ENCODE measurements around the gene EMC1. TPM values are rescaled to one million over a fixed set of nuclear protein-coding genes. Genes with fewer than 3 reads are reported as not detected.
"Not testable (repeated sequence)": the region's sequence is repeated elsewhere in the genome, so short reads cannot be mapped to it uniquely, and the experiment has no call there.

Gene EMC1
- total RNA-seq = 10 to 100 TPM; 46.6 to 49.3 TPM

DNA sequence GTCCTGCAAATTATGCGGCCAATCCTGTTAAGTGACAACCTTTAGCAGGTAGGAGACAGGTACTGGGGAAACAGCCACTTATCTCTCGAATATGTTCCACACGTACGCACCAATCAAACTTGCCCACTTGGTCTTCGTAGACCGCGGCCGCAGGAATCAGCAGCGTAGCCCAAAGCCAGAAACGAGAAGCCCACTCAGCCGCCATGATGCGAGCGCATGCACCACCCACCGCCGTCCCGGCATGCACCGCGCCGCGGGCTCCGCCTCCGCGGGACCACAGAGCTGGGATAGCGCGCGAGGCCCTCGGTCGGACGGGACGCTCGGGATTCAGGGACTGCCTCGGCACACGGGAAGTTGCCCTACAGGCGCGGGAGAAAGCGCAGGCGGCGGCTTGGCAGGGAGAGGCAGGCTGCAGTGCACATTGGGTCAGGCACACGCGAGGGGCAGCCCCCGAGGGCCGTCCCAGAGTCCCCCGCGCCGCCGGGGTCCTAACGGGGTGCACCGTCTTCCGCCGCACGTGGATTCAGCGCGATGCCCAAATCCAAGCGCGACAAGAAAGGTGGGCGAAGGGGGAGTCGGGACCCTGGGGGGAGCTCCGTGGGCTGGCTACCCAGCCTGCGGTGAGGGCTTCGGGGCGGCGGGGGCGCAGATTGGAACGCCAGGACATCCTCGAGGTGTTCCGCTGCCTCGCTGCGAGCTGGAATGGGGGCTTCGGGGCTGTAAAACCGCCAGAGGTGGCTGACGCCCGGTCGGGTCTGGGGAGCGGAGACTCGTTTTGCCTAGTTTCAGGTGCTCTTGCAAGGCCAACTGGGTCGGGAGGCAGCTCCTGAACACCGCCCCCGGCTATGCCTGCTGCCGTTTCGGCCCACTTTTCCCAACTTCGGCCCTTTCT, at the start of gene EMC1, which contains the start of gene MRTO4:
Gene EMC1, minus strand, starts transcription at position 220 of the 892 bp plus-strand sequence. Its CDS starts 15 bp downstream, at position 205.
Gene MRTO4, plus strand, starts transcription at position 501 of the 892 bp plus-strand sequence. Its CDS starts 31 bp downstream, at position 532.
- Mint-ChIP-seq H3K27ac (peak within 1 kb of the TSS; percentile 95), H3K36me3 (peaks cover 12% of the 10 kb centered on the region)
- POLR2A ChIA-PET = interaction anchor here (0.8 to 2.3 kb wide), 6 partner anchors 11 to 349 kb away, joined by 3 to 19 read pairs (median 3); partner anchors contain the start of gene UBR4

DNA sequence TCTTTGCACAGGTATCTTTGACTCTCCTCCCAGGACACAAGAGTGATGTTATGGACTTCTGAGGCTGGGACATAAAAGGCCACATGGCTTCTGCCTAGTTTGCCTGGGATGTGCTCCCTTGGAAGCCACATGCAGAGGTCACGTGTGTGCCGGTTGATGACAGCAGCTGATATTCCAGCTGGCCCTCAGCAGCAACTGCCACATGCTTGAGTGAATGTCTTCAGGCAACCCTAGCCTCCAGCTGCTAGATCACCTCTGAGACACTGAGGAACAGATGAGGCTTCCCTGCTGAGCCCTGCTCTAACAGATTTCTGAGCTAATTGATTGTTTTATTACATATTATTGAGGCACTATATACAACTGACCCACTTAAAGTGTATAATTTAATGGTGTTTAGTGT, 48.9 kb upstream of the EMC1 start:
- H3K4me3 Mint-ChIP-seq = no peak overlapping the region
- H3K36me3 Mint-ChIP-seq = peaks cover 25% of the 10 kb centered on the region
- no peak for DNase-seq
- POLR2A ChIA-PET = no interaction called here
- H3K27ac Mint-ChIP-seq = no peak overlapping the region
- CTCF ChIA-PET = no interaction called here
- H3K9me3 Mint-ChIP-seq = peaks cover 10% of the 10 kb centered on the region
- no peaks in the 10 kb centered on the region for H3K27me3 Mint-ChIP-seq
- no peaks in the 10 kb centered on the region for H3K4me1 Mint-ChIP-seq (ENCODE audit: low read depth)
- intact Hi-C loops (cut with micrococcal nuclease) = no loop called here

More for the DNA sequence above, at the start of gene EMC1, which contains the start of gene MRTO4:
- Mint-ChIP-seq H3K4me3 (peak within 1 kb of the TSS; percentile 98), H3K27me3 (no peaks in the 10 kb centered on the region), H3K9me3 (no peaks in the 10 kb centered on the region), H3K4me1 (ENCODE audit: low read depth) (peaks cover 43% of the 10 kb centered on the region)
- CTCF ChIA-PET = interaction anchor here (0.9 to 1.7 kb wide), 5 partner anchors 11 to 410 kb away, joined by 3 to 5 read pairs (median 4); no protein-coding TSS in a partner anchor
- DNase-seq = peak; percentile 92
- intact Hi-C loops (cut with micrococcal nuclease) = loop anchor here (1.0 to 10.0 kb wide), 4 partner anchors 41 to 327 kb away; partner anchors contain the start of gene UBR4

DNA sequence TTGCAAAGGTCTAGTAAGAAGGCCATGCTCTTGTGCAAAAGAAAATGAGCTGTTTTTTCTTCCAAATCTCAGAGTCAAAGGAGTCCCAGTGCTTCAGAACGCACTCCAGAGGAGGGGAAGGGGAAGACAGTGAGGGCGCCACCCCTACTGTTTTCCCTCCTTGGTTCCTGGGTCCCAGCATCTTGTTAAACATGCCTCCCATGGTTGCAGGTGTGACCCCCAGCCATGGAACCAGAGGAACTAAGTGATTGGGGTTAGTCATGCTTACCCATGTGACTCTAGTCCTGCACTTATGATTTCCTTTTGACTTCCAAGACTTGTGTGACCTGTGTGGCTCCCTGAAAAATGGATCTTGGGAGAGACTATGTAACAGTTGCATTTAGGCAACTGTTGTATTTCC, 43.3 kb upstream of the EMC1 start:
- peaks cover 22% of the 10 kb centered on the region for H3K36me3 Mint-ChIP-seq
- peaks cover 26% of the 10 kb centered on the region for H3K9me3 Mint-ChIP-seq
- no peaks in the 10 kb centered on the region for H3K27me3 Mint-ChIP-seq
- CTCF ChIA-PET = no interaction called here
- no peak overlapping the region for H3K27ac Mint-ChIP-seq
- intact Hi-C loops (cut with micrococcal nuclease) = no loop called here
- POLR2A ChIA-PET = no interaction called here
- H3K4me3 Mint-ChIP-seq = no peak overlapping the region
- no peak for DNase-seq
- no peaks in the 10 kb centered on the region for H3K4me1 Mint-ChIP-seq (ENCODE audit: low read depth)

DNA sequence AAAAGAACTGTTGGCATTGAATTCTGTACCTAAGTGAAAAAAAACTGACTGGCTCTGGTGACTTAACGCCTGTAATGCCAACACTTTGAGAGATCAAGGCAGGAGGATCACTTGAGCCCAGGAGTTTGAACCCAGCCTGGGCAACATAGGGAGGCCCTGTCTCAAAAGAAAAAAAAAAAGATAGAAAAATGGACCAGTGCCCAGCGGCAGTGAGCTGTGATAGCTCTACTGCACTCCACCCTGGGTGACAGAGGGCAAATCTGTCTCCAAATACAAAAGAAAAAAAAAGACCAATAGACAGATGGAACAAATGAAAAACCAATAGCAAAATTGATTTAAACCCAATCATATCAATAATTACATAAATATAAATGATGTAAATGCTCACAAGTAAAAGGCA, 37.9 kb upstream of the EMC1 start:
- Mint-ChIP-seq H3K9me3 (peaks cover 6% of the 10 kb centered on the region), H3K27me3 (no peaks in the 10 kb centered on the region), H3K36me3 (peaks cover 3% of the 10 kb centered on the region), H3K4me1 (ENCODE audit: low read depth) (peaks cover 5% of the 10 kb centered on the region), H3K27ac (no peak overlapping the region), H3K4me3 (peak overlapping the region; percentile 39)
- intact Hi-C loops (cut with micrococcal nuclease) = no loop called here
- ChIA-PET POLR2A (interaction anchor here (1.0 to 1.3 kb wide), 2 partner anchors 32 to 69 kb away, joined by 3 to 4 read pairs; no protein-coding TSS in a partner anchor), CTCF (interaction anchor here (1.1 kb wide), 1 partner anchor 22 kb away, joined by 3 read pairs; no protein-coding TSS in a partner anchor)
- DNase-seq = no peak

- H3K27me3 Mint-ChIP-seq; H3K27ac Mint-ChIP-seq; H3K9me3 Mint-ChIP-seq; intact Hi-C loops (cut with micrococcal nuclease); H3K36me3 Mint-ChIP-seq; H3K4me1 Mint-ChIP-seq (ENCODE audit: low read depth): not testable (repeated sequence)
- POLR2A ChIA-PET = interaction anchor here (1.0 to 1.3 kb wide), 2 partner anchors 31 to 69 kb away, joined by 3 to 4 read pairs; no protein-coding TSS in a partner anchor
- DNase-seq = peak; percentile 76
- CTCF ChIA-PET = interaction anchor here (0.6 to 1.2 kb wide), 4 partner anchors 23 to 415 kb away, joined by 3 to 6 read pairs (median 4); no protein-coding TSS in a partner anchor
- peak within 1 kb of the TSS; percentile 39 for H3K4me3 Mint-ChIP-seq
Measured at GRCh38 chr1:19288324-19289241, 37.3 kb upstream of the EMC1 start, which contains the start of gene AKR7A3. TSS of gene AKR7A3 (minus strand) at chr1:19288770. CDS start at chr1:19288709, 61 bp downstream.

GRCh38 chr1:19287436-19288185, 36.3 kb upstream of the EMC1 start:
- DNase-seq = no peak
- Mint-ChIP-seq H3K27me3 (no peaks in the 10 kb centered on the region), H3K4me1 (ENCODE audit: low read depth) (peaks cover 5% of the 10 kb centered on the region), H3K27ac (no peak overlapping the region), H3K9me3 (no peaks in the 10 kb centered on the region), H3K36me3 (peaks cover 1% of the 10 kb centered on the region), H3K4me3 (peak overlapping the region; percentile 21)
- POLR2A ChIA-PET = interaction anchor here (1.3 kb wide), 1 partner anchor 68 kb away, joined by 3 read pairs; no protein-coding TSS in a partner anchor
- intact Hi-C loops (cut with micrococcal nuclease) = no loop called here
- CTCF ChIA-PET = interaction anchor here (1.2 kb wide), 2 partner anchors 367 to 416 kb away, joined by 3 to 4 read pairs; no protein-coding TSS in a partner anchor

GRCh38 chr1:19285807-19286206, 34.5 kb upstream of the EMC1 start:
- H3K27me3 Mint-ChIP-seq; H3K4me3 Mint-ChIP-seq; intact Hi-C loops (cut with micrococcal nuclease); H3K27ac Mint-ChIP-seq; CTCF ChIA-PET; H3K4me1 Mint-ChIP-seq (ENCODE audit: low read depth); DNase-seq; H3K36me3 Mint-ChIP-seq; H3K9me3 Mint-ChIP-seq; POLR2A ChIA-PET: not testable (repeated sequence)

DNA sequence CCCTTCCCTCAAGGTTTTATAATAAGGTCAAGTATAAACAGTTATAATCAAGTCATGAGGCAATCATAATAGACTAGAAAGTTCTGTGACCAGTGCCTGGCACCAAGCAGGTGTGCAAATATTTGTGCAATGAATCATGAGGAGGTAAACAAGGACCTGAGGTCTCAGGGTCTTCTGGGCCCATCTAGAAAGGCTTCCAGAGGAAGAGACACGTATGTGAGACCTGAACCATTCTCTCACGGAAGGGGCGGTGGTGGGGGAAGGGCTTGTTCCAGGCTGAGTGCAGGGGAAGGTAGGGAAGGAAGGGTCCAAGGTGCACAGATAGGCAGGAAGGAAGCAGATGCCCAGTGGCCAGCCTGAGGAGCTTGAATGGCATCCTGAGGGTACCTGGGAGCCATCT, 34.0 kb upstream of the EMC1 start:
- H3K4me3 Mint-ChIP-seq; intact Hi-C loops (cut with micrococcal nuclease); POLR2A ChIA-PET; H3K9me3 Mint-ChIP-seq; H3K27ac Mint-ChIP-seq; H3K4me1 Mint-ChIP-seq (ENCODE audit: low read depth); H3K36me3 Mint-ChIP-seq; H3K27me3 Mint-ChIP-seq; DNase-seq; CTCF ChIA-PET: not testable (repeated sequence)

- intact Hi-C loops (cut with micrococcal nuclease) = no loop called here
- peaks cover 5% of the 10 kb centered on the region for H3K4me1 Mint-ChIP-seq (ENCODE audit: low read depth)
- no peaks in the 10 kb centered on the region for H3K36me3 Mint-ChIP-seq
- H3K27ac Mint-ChIP-seq = no peak overlapping the region
- H3K27me3 Mint-ChIP-seq = no peaks in the 10 kb centered on the region
- CTCF ChIA-PET = no interaction called here
- POLR2A ChIA-PET = no interaction called here
- no peak overlapping the region for H3K4me3 Mint-ChIP-seq
- H3K9me3 Mint-ChIP-seq = no peaks in the 10 kb centered on the region
- no peak for DNase-seq
Measured at GRCh38 chr1:19284881-19285280, 33.6 kb upstream of the EMC1 start.

GRCh38 chr1:19283891-19284290, 32.6 kb upstream of the EMC1 start:
- ChIA-PET CTCF (no interaction called here), POLR2A (no interaction called here)
- H3K36me3 Mint-ChIP-seq = no peaks in the 10 kb centered on the region
- no peak overlapping the region for H3K27ac Mint-ChIP-seq
- no peaks in the 10 kb centered on the region for H3K9me3 Mint-ChIP-seq
- peaks cover 2% of the 10 kb centered on the region for H3K4me1 Mint-ChIP-seq (ENCODE audit: low read depth)
- intact Hi-C loops (cut with micrococcal nuclease) = no loop called here
- no peak for DNase-seq
- no peaks in the 10 kb centered on the region for H3K27me3 Mint-ChIP-seq
- no peak overlapping the region for H3K4me3 Mint-ChIP-seq

DNA sequence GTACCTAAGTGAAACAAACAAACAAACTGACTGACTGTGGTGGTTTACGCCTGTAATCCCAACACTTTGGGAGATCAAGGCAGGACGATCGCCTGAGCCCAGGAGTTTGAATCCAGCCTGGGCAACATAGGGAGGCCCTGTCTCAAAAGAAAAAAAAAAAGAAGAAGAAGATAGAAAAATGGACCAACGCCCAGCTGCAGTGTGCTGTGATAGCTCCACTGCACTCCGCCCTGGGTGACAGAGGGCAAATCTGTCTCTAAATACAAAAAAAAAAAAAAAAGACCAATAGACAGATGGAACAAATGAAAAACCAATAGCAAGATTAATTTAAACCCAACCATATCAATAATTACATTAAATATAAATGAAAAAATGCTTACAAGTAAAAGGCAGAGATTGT, 23.3 kb upstream of the EMC1 start:
- peaks cover 3% of the 10 kb centered on the region for H3K36me3 Mint-ChIP-seq
- peaks cover 3% of the 10 kb centered on the region for H3K4me1 Mint-ChIP-seq (ENCODE audit: low read depth)
- H3K27me3 Mint-ChIP-seq = peaks cover 15% of the 10 kb centered on the region
- no peak overlapping the region for H3K4me3 Mint-ChIP-seq
- DNase-seq = no peak
- POLR2A ChIA-PET = no interaction called here
- CTCF ChIA-PET = no interaction called here
- intact Hi-C loops (cut with micrococcal nuclease) = no loop called here
- peaks cover 4% of the 10 kb centered on the region for H3K9me3 Mint-ChIP-seq
- H3K27ac Mint-ChIP-seq = no peak overlapping the region

Measured in activated CD4-positive, alpha-beta memory T cell treated with anti-CD3 and anti-CD28 coated beads for 36 hours (primary cell).